H1 (cell line): Measurements from ENCODE around the gene RNGTT. TPM values are rescaled to one million over a fixed set of nuclear protein-coding genes. Genes with fewer than 3 reads are reported as not detected.

Experiments
- CTCF ChIA-PET: fragments of 300-600 bp; sonication (Branson Sonifier 250); formaldehyde crosslinking; loops from one replicate; lab custom pipeline; 2021; ENCODE audit not compliant: partially characterized antibody; lab: Charles Lee
- POLR2A ChIA-PET: fragments of 300-600 bp; sonication (Branson Sonifier 250); formaldehyde crosslinking; loops from one replicate; lab custom pipeline; 2021; ENCODE audit warnings: inconsistent platforms; ENCODE audit not compliant: partially characterized antibody; lab: Charles Lee
- DNase-seq, 2 experiments: peaks; one replicate each; pipeline versions ENCODE4 v3.0.0 to v3.0.0-alpha.2; 2010 to 2022; ENCODE audit warnings: low spot score in 2 of 2, low read depth in 1 of 2, mixed read lengths in 1 of 2
- FAIRE-seq: peaks from 2 replicates; lab custom pipeline; 2011; peaks lifted over from hg19 to GRCh38; lab: Jason Lieb, UNC
- H2AFZ ChIP-seq: 2 replicates; pipeline ENCODE4 v1.8.1; 2012; ENCODE audit warnings: low read length, inconsistent platforms
- H2AK5ac ChIP-seq: 2 replicates; pipeline ENCODE4 v1.6.1; 2013; ENCODE audit warnings: low read depth, low read length
- H2BK120ac ChIP-seq: replicated peaks from 2 replicates; pipeline ENCODE3; 2013; ENCODE audit warnings: low read depth, low read length, inconsistent platforms
- H2BK12ac ChIP-seq: 2 replicates; pipeline ENCODE4 v1.6.1; 2013; ENCODE audit warnings: low read depth, low read length
- H2BK15ac ChIP-seq: 2 replicates; pipeline ENCODE4 v1.6.1; 2013; ENCODE audit warnings: low read length
- H2BK20ac ChIP-seq: 2 replicates; pipeline ENCODE4 v1.6.1; 2013; ENCODE audit warnings: low read length
- H2BK5ac ChIP-seq: 2 replicates; pipeline ENCODE4 v1.6.1; 2013; ENCODE audit warnings: low read depth, low read length
- H3K14ac ChIP-seq: 2 replicates; pipeline ENCODE4 v1.6.1; 2013; ENCODE audit warnings: inconsistent platforms; ENCODE audit not compliant: insufficient read length
- H3K18ac ChIP-seq: 2 replicates; pipeline ENCODE4 v1.6.1; 2013; ENCODE audit warnings: low read length; ENCODE audit errors: extremely low read depth
- H3K23ac ChIP-seq: 2 replicates; pipeline ENCODE4 v1.6.1; 2013; ENCODE audit warnings: inconsistent platforms; ENCODE audit not compliant: insufficient read length
- H3K23me2 ChIP-seq: 2 replicates; pipeline ENCODE4 v1.6.1; 2013; ENCODE audit warnings: low read depth, low read length
- H3K27ac ChIP-seq: 2 replicates; pipeline ENCODE4 v1.6.1; 2011; ENCODE audit warnings: low read depth, low read length, inconsistent platforms
- H3K27me3 ChIP-seq, 4 experiments: replicated peaks in 1 of 4; 1 replicate in 1 of 4; 2 replicates in 3 of 4; pipeline versions ENCODE4 v1.6.1 to v1.8.1; 2011 to 2013; ENCODE audit warnings: low read length in 3 of 4, mild to moderate bottlenecking in 3 of 4, inconsistent platforms in 2 of 4, mixed read lengths in 2 of 4, moderate library complexity in 1 of 4; ENCODE audit not compliant: control insufficient read depth in 3 of 4, insufficient read depth in 3 of 4; ENCODE audit errors: extremely low read depth in 1 of 4
- H3K36me3 ChIP-seq, 4 experiments: 2 replicates each; pipeline versions ENCODE4 v1.6.1 to v1.8.1; 2011 to 2013; ENCODE audit warnings: mild to moderate bottlenecking in 4 of 4, low read length in 3 of 4, moderate library complexity in 2 of 4, control low read depth in 1 of 4, inconsistent platforms in 1 of 4; ENCODE audit not compliant: insufficient read depth in 4 of 4, control insufficient read depth in 2 of 4
- H3K4ac ChIP-seq: replicated peaks from 2 replicates; pipeline ENCODE3; 2013; ENCODE audit warnings: low read length, low read depth, mixed read lengths, inconsistent platforms; ENCODE audit not compliant: insufficient read length
- H3K4me1 ChIP-seq, 4 experiments: replicated peaks in 1 of 4; 1 replicate in 1 of 4; 2 replicates in 3 of 4; pipeline versions ENCODE4 v1.6.1 to v1.8.1; 2011 to 2013; ENCODE audit warnings: low read length in 3 of 4, inconsistent platforms in 2 of 4, mixed read lengths in 1 of 4; ENCODE audit not compliant: insufficient read depth in 4 of 4, control insufficient read depth in 3 of 4
- H3K4me2 ChIP-seq, 2 experiments: 2 replicates each; pipeline versions ENCODE4 v1.6.1 to v1.8.1; 2011 to 2013; ENCODE audit warnings: low read depth in 2 of 2, low read length in 2 of 2, control low read depth in 1 of 2, inconsistent platforms in 1 of 2, mild to moderate bottlenecking in 1 of 2; ENCODE audit not compliant: insufficient read depth in 1 of 2
- H3K4me3 ChIP-seq, 4 experiments: fragments of 200-600, 300-600 bp in 1 of 4; sonication (generic), shearing (Covaris generic), sonication (Bioruptor Twin) in 1 of 4; 2 replicates each; pipeline versions ENCODE4 v1.5.1 to v1.8.1; 2011 to 2016; ENCODE audit warnings: low read length in 4 of 4, low read depth in 3 of 4, control low read depth in 2 of 4, inconsistent platforms in 2 of 4, mild to moderate bottlenecking in 2 of 4, mixed read lengths in 1 of 4, moderate library complexity in 1 of 4; ENCODE audit not compliant: insufficient read depth in 2 of 4; ENCODE audit errors: extremely low read depth in 1 of 4
- H3K56ac ChIP-seq: replicated peaks from 2 replicates; pipeline ENCODE3; 2013; ENCODE audit warnings: low read depth, mild to moderate bottlenecking, mixed read lengths, low read length, inconsistent platforms; ENCODE audit not compliant: insufficient read length
- H3K79me1 ChIP-seq: 2 replicates; pipeline ENCODE4 v1.6.1; 2013; ENCODE audit warnings: low read depth, low read length, control low read depth
- H3K79me2 ChIP-seq, 2 experiments: 2 replicates each; pipeline versions ENCODE4 v1.6.1 to v1.8.1; 2012 to 2013; ENCODE audit warnings: low read length in 2 of 2, mild to moderate bottlenecking in 2 of 2, inconsistent platforms in 1 of 2; ENCODE audit not compliant: insufficient read depth in 2 of 2, control insufficient read depth in 1 of 2
- H3K9ac ChIP-seq, 4 experiments: replicated peaks in 1 of 4; 1 replicate in 1 of 4; 2 replicates in 3 of 4; pipeline versions ENCODE4 v1.6.1 to v1.8.1; 2011 to 2013; ENCODE audit warnings: low read depth in 3 of 4, low read length in 3 of 4, control low read depth in 2 of 4, mild to moderate bottlenecking in 2 of 4, moderate library complexity in 2 of 4, inconsistent platforms in 1 of 4; ENCODE audit errors: extremely low read depth in 1 of 4
- H3K9me3 ChIP-seq, 2 experiments: 2 replicates each; pipeline versions ENCODE4 v1.6.1 to v1.8.1; 2012 to 2013; ENCODE audit warnings: mild to moderate bottlenecking in 2 of 2, moderate library complexity in 2 of 2, control low read depth in 1 of 2, inconsistent platforms in 1 of 2, low read depth in 1 of 2, low read length in 1 of 2, mixed read lengths in 1 of 2; ENCODE audit not compliant: insufficient read depth in 2 of 2
- H4K20me1 ChIP-seq, 2 experiments: replicated peaks in 1 of 2; 2 replicates each; pipeline versions ENCODE3 to v1.8.1; 2011 to 2013; ENCODE audit warnings: inconsistent platforms in 2 of 2, low read length in 2 of 2, mild to moderate bottlenecking in 1 of 2; ENCODE audit not compliant: insufficient read depth in 2 of 2, control insufficient read depth in 1 of 2
- H4K5ac ChIP-seq: 2 replicates; pipeline ENCODE4 v1.6.1; 2013; ENCODE audit warnings: low read length, low read depth, mixed read lengths, inconsistent platforms; ENCODE audit not compliant: insufficient read length
- H4K8ac ChIP-seq: 2 replicates; pipeline ENCODE4 v1.8.0; 2013; ENCODE audit warnings: mild to moderate bottlenecking, moderate library complexity, low read length, inconsistent platforms; ENCODE audit not compliant: insufficient read depth; ENCODE audit errors: extremely low read depth
- H4K91ac ChIP-seq: replicated peaks from 2 replicates; pipeline ENCODE3; 2013; ENCODE audit warnings: low read length, mixed read lengths, inconsistent platforms; ENCODE audit not compliant: insufficient read length
- ATF3 ChIP-seq: IDR thresholded peaks from 2 replicates; pipeline ENCODE4 v1.6.1; 2011; ENCODE audit warnings: low read depth, mild to moderate bottlenecking, low read length; ENCODE audit not compliant: insufficient read depth
- CHD1 ChIP-seq: IDR thresholded peaks from 2 replicates; pipeline ENCODE4 v1.6.1; 2012; ENCODE audit warnings: low read depth, low read length, improper control_type of control experiment
- CTCF ChIP-seq, 3 experiments: IDR thresholded peaks; 1 replicate in 2 of 3; 2 replicates in 1 of 3; pipeline versions ENCODE4 v1.5.1 to v1.6.1; 2011; ENCODE audit warnings: low read length in 3 of 3, mild to moderate bottlenecking in 3 of 3, inconsistent platforms in 2 of 3, low read depth in 1 of 3, moderate library complexity in 1 of 3; ENCODE audit not compliant: insufficient read depth in 1 of 3; ENCODE audit errors: control extremely low read depth in 1 of 3
- EZH2 ChIP-seq: fragments of 200-600 bp; sonication (generic); IDR thresholded peaks from 2 replicates; pipeline ENCODE4 v1.7.1; 2012; ENCODE audit warnings: low read depth, mild to moderate bottlenecking, moderate library complexity, low read length, inconsistent platforms; ENCODE audit not compliant: severe bottlenecking
- GTF2F1 ChIP-seq: IDR thresholded peaks from 2 replicates; pipeline ENCODE4 v1.6.1; 2012; ENCODE audit warnings: low read depth, low read length, improper control_type of control experiment, borderline replicate concordance
- KDM5A ChIP-seq: fragments of 200-600 bp; IDR thresholded peaks from 2 replicates; pipeline ENCODE4 v1.7.1; 2012; ENCODE audit warnings: mild to moderate bottlenecking, low read length, inconsistent platforms, mixed read lengths
- POU5F1 ChIP-seq: IDR thresholded peaks from 2 replicates; pipeline ENCODE4 v1.6.1; 2011; ENCODE audit warnings: low read depth, mild to moderate bottlenecking, low read length, moderate library complexity
- RAD21 ChIP-seq, 2 experiments: IDR thresholded peaks in 1 of 2; conservative IDR thresholded peaks in 1 of 2; 2 replicates each; pipeline ENCODE4 v1.6.1; 2011; ENCODE audit warnings: low read depth in 2 of 2, low read length in 2 of 2, improper control_type of control experiment in 1 of 2, inconsistent platforms in 1 of 2, mild to moderate bottlenecking in 1 of 2, moderate library complexity in 1 of 2
- TAF1 ChIP-seq: IDR thresholded peaks from 2 replicates; pipeline ENCODE4 v1.6.1; 2011; ENCODE audit warnings: mild to moderate bottlenecking, low read depth, low read length
- WGBS, 2 experiments: shearing (Covaris generic) in 1 of 2; methylation state at CpG; one replicate each; pipeline versions ENCODE4 v1.1.6 to v1.1.7; 2013 to 2015; ENCODE audit warnings: low lambda C conversion rate in 2 of 2, mixed read lengths in 2 of 2, inconsistent platforms in 1 of 2, low coverage in 1 of 2, missing lambda C conversion rate in 1 of 2; ENCODE audit not compliant: insufficient replicate concordance in 2 of 2, insufficient coverage in 1 of 2, insufficient read length in 1 of 2; ENCODE audit errors: extremely low coverage in 1 of 2, missing lambda C conversion rate in 1 of 2; 5-methylcytosine and 5-hydroxymethylcytosine counted together
- polyA plus RNA-seq, 7 experiments: library from polyadenylated mRNA; depleted of rRNA in 3 of 7; stranded (reverse) in 5 of 7; unstranded in 2 of 7; fragments of >200 nt in 5 of 7; fragments of 200-250 nt in 2 of 7; gene quantifications; 1 replicate in 5 of 7; 2 replicates in 1 of 7; 4 replicates in 1 of 7; pipeline versions ENCODE4 v1.2.1 to v1.2.3, GENCODE V29; 2011 to 2013; ENCODE audit warnings: missing spikeins in 2 of 7, mixed read lengths in 2 of 7
- total RNA-seq: library from RNA; stranded (reverse); fragmentation: NEBNext Ultra II Directional; extraction: Animal tissue kit (Norgen Biotek cat#: 25700); gene quantifications from 2 replicates; pipeline ENCODE4 v1.2.1, GENCODE V29; 2021

RNGTT gene
- total and polyA plus RNA-seq, 2 of the 8 experiments (the other 6 are each of a cell fraction or from before 2014, with no cell fraction given): 3.6 to 21.2 TPM

- Histone ChIP-seq H2BK120ac (no peak overlapping the region), H4K20me1 (no peaks in the 10 kb centered on the region), H2AFZ (no peak overlapping the region), H4K8ac (no peak overlapping the region), H3K23me2 (no peaks in the 10 kb centered on the region), H3K4me2 (no peak overlapping the region), H3K27ac (no peak overlapping the region), H3K36me3 (no peaks in the 10 kb centered on the region), H2BK5ac (no peak overlapping the region), H2BK12ac (no peak overlapping the region), H2BK15ac (no peak overlapping the region), H3K56ac (no peak overlapping the region), H3K4me1 (no peaks in the 10 kb centered on the region), H3K4ac (no peak overlapping the region), H3K79me2 (no peaks in the 10 kb centered on the region), H3K4me3 (no peak overlapping the region), H2BK20ac (no peak overlapping the region), H3K18ac (no peak overlapping the region), H2AK5ac (no peak overlapping the region), H3K27me3 (no peaks in the 10 kb centered on the region), H3K79me1 (no peaks in the 10 kb centered on the region), H3K9me3 (no peaks in the 10 kb centered on the region), H3K14ac (no peak overlapping the region), H3K23ac (no peak overlapping the region), H4K91ac (no peak overlapping the region), H3K9ac (no peak overlapping the region), H4K5ac (no peak overlapping the region)
- FAIRE-seq (peak; percentile 70), DNase-seq (no peak)
- CTCF ChIA-PET: interaction anchor here (0.5 to 2.6 kb wide), 28 partner anchors 9 to 1812 kb away, joined by 3 to 15 read pairs (median 3); partner anchors contain the start of gene RNGTT
- POLR2A ChIA-PET: interaction anchor here (0.6 kb wide), 1 partner anchor 762 kb away, joined by 4 read pairs; no protein-coding TSS in a partner anchor
- WGBS, 2 experiments: 7% methylated on average over 1 of the region's 1 CpG; no CpG with 5 or more reads in 1 of the 2 experiments
- TF ChIP-seq EZH2 (no peak), GTF2F1 (no peak), CHD1 (no peak), POU5F1 (no peak), KDM5A (no peak), RAD21 (IDR thresholded peaks at IDR 0.05 in 1 of 2, conservative IDR thresholded peaks at IDR 0.05 in 1 of 2; ENCODE audit: low read depth in 2 of 2, low read length in 2 of 2) (peak; percentile 79 to 80), ATF3 (no peak), CTCF (IDR thresholded peaks at IDR 0.05; ENCODE audit: control extremely low read depth in 1 of 3, insufficient read depth in 1 of 3, low read depth in 1 of 3, low read length in 3 of 3) (peak in 2 of 3 experiments; percentile 33 to 39; a peak in 2 of 4 replicates), TAF1 (no peak)
Observed at GRCh38 chr6:88870717-88871330, 92.6 kb downstream of the RNGTT start.
